Fibroblast of skin of left biceps (primary cell): ENCODE results near the gene SYTL2.

Source experiments
- DNase-seq, 2 experiments: peaks; one replicate each; pipeline ENCODE4 v3.0.0-alpha.2; 2013; ENCODE audit warnings: low read depth in 2 of 2

The SYTL2 gene

DNA sequence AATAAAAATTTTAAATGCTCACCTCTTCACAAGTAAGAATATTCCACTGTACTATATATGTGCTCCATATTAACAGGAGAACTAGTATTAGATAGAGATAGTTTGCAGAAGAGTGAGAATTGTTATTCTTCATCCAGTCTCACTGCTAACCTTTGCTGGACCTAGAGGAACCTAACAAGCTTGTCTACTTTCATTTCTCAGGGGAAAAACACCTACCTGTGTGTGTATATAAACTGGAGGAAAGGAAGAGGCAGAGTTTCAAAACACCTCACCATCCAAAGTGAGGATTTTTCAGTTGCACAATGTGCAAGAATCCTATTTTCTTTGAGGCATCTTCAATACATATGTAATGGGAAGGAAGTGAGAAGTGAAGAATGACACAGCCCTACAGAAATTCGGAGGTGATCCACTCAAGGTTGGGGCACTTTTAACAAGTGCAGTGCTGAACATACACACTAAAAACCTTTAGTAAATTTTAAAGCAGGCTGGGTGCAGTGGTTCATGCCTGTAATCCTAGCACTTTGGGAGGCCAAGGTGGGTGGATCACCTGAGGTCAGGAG is 52.4 kb downstream of the SYTL2 start:
- DNase-seq, result no peak

DNA sequence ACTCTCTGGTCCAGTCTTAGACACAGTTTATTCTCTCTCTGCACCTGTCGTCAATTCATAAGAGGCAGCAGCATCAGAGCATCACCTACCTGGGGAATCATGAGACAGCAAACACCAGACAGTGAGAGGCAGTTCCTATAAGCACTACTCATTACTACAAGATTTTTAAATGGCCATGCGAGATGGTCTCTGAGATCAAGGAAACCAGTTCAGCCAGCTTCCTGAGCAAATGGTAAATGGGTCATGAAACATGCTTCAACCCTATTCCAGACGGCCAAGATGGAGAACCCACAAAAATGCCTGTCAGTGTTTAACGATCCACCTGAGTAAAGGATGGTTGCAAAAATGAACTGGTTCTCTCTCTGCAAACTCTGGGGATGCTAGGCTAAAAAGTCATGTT is 52.9 kb downstream of the SYTL2 start:
- no peak for DNase-seq

DNA sequence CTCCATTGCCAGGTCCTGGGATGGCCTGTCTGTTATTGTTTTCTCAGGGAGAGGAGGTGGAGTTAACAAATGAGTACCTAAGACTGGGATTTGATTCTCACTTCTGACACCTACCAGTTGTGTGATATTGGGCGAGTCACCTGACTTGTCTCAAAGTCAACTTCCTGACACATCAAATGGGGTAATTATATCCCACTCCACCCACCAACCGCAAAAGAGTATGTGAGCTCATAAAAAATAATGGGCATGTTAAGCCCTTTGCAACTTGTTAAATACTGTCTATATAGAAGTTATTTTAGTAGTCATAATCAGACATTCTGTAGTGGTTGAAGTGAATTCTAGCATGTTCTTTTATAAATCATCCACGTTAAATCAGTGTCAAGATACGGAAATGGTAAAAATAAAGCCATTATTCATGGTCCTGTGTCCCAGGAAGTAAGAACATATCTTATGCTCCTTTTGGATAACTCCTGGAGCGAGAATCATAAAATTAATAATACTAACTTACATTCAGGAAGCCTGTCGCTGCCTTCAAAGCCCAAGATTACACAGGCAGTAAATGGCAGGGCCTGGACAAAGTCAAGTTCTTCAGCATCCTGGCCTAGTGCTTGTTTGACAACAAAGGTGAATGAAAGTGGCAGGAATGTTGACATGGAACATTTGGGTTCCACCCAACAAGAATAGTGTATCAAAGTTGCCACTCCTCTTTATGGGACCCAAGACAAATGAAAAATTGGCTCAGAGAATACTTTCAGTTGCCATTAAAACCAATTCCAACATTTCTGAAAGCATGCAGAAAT is 54.3 kb downstream of the SYTL2 start:
- no peak for DNase-seq

DNA sequence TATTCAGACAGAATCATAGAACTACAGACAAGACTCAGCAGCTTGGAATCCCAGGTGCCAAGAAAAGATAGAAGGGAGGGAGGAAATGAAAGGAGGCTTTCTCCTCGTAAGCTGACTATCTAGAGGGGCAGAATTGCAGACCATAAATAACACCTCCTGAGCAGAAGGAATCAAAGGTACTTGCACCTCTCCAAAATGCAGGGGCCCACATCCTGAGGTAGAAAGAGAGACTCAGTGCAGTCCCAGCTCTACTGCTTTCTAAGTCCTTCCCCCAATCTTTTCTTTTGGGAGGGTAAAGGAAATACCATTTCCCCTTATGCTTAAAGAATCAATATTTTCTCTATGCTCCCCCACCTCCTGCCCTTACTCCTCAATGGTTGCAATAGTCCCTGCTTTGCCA is 55.2 kb downstream of the SYTL2 start:
- no peak for DNase-seq

DNA sequence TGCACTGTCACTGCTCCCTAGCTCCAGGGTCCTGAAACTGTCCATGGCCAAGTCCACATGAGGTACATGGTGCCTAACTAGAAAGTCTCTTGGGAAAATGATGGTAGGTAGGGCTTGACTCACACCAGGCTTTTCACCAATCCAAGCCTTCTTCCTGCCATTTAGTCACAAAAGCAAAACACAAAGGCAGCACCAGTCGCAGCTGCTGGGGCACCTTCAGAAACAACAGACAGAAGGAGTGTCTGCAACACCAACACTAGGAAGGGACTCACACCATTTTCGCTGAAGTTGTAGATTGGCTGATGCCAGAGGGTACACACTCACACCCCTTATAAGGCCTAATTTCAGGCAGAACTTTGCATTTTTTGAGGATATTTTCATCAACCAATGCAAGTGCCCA is 55.7 kb downstream of the SYTL2 start:
- DNase-seq, result no peak

DNA sequence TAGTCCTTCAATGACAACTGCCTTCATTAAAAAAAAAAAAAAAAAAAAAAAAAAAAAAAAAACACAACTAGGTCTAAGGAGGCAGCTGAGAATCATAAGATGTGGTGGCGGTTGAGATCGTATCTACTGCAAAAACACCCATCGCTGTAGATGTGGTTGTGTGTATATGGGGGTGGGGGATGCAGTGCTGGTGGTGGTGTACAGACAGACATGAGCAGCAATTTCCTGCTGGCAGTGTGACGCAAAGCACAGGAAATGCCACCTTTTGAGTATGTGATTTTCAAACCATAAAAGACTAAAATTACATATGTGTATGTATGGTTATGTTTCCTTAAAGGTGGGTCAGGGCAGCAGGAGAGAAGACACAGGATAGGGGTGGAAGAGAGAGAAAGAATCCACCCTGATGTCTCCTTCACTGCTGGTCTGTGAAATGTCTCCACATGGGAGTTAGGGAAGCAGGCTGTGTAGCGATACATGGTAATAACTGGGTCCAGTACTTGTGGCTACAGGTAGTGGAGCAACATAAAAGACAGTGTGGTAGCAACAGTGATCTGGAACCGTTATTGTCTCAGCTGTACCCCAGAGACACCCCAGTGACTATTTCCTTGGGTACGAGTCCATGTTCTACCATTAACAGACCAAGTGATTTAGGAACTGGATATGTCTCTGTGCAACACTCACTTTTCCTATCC is 57.9 kb downstream of the SYTL2 start:
- no peak for DNase-seq

DNA sequence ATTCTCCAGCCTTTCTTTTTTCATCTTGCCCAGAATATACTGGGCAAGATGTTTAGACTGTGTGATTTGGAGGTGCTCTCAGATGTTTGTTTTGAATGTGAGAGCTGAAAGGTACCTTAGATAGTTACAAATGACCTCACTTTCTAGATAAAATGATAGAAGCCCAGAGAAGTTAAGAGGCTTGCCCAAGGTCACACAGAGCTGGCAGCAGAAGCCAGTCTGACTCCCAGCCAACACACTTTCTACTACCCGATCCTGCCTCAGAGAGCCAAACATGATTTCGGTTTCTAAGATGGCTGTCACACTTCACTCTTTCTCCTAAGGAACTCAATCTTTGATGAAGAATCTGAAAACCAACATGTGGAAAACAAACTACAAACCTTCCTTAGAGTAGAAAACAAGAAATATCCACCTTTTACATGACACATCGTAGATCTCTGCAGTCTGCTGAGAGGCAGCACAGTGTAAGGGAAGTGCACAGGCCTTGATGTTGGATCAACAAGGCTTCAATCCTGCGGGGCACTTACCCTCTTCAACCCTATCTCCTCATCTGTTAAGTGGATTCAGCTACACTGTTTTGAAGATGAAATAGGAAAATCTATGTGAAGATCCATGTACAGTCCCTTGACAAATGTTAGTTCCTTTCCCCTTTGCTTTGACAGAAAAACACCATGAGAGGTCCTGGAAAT is 58.6 kb downstream of the SYTL2 start:
- no peak for DNase-seq

DNA sequence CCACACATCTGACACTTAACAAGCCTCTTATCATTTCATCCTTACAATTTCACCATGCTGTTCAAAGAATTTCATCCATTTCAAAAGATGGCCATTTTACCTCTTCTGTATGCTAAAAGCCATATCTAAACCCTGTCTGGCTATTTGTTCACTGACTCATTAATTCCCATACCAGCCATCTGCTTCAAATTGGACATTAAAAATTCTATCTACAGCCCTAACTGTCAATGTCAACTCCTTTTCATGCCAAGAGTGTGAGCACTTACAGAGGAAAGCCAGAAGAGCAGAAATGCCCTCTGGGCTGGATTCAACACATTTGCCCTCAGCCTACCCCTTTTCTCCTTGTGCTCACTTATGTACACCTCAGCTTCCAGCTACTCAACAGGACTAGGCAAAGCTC is 59.2 kb downstream of the SYTL2 start:
- DNase-seq, result peak in 1 of 2 experiments; percentile 17

DNA sequence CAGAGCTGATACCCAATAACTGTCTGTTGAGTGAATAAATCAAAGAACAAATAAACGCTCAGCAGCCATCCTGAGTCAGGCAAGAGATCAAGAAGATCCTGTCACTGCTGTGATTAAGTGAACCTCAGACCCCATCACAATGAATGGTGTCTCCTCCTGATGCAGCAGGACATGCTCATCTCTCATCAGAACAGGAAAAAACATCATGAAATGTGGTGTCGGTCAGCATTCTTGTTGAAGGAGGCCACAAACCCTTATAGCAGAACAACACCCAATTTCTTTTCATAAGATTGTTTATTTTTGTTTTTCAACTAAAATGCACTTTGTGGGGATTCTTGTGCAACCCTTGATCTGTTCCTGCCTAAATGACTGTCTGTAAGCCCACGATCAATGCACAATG is 60.3 kb downstream of the SYTL2 start:
- DNase-seq, result no peak

DNA sequence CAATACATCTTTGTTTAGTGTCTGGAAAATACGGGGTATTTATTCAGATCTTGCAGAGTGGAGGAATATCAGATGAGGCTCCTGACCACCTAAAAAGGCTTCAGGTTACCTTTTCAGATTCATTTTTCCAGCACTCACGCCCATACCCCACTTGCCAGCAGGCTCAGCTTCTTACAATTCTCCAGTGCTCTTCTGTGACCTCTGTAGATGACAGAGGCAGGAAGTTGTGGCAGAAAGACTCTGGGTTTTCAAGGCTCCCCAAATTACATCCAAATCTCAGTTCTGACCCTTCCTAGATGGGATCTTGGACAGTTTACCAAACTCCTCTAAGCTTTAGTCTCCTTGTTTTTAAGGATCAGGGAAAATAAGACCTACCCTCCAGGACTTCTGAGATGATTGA is 61.1 kb downstream of the SYTL2 start:
- no peak for DNase-seq

DNA sequence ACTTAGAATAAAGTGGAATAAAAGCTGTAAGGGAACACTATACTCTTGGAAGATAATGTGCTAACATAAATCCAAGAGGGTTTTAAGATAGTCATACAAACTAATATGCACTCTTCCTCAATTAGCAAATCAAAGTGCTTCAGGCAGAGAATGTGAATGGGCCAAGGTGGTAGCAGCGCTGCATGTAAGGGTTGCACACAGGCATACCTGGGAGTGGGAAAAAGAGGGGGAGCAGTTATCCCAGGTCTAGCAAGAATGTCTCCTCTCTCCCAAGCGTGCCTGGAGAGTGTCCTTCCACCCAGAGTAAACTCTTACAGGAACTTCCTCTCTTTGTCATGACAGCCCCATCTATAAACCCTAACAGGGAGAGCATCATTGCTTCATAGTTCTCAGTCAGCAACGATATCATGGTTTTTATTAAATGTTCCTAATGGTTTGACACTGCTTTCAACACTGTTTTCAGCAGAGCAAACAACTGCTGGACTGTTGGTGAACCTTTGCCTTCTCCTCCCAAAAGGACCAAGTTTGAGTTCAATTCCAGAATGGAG is 61.6 kb downstream of the SYTL2 start:
- DNase-seq, result no peak

DNA sequence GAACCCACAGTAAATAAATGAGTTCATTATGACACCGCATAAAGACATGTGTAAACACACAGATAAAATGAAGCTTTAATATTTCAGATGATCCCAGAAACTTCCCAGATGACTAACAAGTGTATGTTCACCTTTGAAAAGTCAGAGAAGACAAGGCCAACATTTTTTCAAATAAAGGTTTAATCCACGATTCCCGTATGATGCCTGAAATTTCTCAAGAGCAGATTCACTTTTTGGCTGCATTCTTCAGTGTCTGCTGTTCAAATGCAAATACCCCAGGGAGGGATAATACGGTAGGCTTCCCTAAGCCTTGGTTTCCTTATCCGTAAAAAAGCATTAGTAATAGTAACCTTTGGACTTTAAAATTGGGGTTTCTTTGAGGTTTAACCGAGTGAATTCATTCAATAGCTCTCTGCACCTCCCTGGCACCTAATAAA is 62.5 kb downstream of the SYTL2 start:
- peak in 1 of 2 experiments; percentile 43 for DNase-seq

DNA sequence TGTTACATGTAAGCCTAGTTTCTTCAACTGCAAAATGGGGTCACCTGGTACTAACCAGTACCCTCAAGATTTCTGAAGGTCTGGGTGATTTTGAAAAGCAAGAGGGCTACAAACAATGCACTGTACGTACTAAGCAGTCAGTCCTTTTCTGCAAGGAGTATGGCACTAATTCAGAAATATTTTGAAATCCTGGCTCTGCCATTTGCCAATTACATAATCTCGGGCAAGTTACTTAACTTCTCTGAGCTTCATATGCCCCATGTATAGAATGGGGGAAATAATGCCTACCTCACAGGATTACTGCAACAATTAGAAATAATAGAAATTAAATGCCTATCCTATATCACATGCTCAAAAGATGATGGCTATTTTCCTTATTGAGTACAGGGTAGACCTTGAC is 64.3 kb downstream of the SYTL2 start:
- DNase-seq, result no peak

DNA sequence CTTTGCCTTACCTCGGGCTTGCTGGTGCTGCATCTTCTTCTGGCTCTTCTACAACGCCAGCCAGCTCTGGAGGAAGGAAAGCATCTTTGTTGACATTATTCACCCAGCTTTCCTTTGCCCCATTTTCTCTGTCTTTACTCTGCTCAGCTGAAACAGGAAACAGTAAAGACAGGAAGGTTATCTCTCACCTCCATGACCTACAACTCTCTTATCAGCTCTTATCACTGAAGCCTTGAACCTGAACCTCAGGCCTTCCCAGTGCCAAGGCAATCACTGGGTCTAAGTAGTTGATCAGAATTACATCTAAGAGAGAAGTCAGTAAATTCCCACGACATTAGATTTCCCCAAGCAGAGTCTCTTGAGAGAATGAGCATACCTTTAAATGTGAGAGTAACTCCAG is 65.3 kb downstream of the SYTL2 start:
- DNase-seq, result no peak

DNA sequence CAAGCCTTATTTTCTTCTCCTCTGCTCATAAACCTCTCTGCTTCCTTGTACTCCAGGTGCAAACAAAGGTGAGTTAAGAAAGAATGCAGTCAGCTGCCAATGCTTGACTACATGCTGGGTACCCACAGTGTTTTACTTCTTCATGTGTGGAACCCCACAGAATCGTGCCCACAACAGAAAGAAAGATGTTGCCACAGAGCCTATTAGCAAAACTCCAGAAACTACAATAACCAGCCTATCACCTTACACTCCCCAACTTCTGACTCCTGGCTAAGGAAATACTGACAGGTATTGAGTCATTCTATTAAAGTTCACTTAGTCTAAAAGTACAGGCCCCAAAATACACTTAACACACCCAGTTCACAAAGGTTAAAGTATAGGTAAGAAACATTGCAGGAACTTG is 68.1 kb downstream of the SYTL2 start:
- no peak for DNase-seq

DNA sequence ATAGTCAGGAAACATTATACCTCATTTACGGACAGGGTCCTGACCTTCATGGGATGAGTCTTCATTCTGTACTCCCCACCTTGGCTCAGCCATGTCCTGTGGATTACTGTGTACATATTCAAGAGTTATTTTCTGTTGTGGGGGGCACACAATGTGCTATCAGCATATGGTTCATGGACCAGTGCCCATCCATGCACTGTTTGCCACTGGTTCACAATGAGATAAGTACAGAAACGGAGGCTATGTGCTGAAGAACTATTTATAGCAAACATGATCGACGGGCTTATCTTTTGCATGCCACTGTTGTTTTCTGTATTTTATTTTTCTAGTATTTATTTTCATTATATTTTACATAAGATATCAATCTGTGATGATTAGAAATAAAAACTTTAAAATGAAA is 68.6 kb downstream of the SYTL2 start:
- DNase-seq, result no peak

DNA sequence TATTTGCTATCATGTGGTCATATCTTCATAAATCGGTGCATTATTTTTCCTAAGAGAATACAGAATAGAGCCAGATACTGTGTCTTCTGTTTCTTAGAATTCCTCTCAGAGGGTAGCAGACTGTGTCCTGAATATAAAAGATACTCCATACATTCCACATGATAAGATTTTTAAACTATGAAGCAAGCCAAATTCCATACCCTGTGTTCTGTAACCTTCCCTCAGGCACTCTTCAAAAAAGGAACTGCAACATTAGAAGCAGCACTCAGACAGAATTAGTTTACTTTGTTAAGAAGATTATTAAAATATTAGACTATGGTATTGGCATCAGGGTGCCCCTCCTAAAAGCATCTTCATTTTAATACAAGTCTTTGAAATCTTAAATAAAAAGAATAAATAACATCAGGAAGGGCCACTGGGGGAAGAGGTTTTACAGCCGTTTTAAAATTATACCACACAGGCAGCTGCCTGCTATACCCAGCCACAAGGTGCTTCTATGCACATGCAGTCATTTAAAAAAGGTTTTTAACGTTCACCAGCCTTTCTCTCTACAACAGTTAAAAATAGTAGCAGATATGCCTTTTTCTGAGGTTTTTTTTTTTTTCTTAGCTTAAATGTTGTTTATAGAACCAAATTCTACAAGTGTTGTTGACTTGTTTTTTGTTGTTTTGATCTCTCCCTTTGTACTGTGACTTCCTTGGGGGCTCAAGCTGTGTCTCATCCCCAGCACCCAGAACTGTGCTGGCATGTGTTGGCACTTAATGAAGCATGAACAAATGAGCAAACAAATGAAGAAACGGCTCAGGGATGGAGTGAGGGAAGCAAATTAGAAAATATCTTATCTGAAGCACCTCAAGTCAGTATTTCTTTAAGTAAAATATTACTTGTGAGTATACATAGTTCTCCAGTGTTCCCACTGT is 70.2 kb downstream of the SYTL2 start:
- DNase-seq, result no peak

DNA sequence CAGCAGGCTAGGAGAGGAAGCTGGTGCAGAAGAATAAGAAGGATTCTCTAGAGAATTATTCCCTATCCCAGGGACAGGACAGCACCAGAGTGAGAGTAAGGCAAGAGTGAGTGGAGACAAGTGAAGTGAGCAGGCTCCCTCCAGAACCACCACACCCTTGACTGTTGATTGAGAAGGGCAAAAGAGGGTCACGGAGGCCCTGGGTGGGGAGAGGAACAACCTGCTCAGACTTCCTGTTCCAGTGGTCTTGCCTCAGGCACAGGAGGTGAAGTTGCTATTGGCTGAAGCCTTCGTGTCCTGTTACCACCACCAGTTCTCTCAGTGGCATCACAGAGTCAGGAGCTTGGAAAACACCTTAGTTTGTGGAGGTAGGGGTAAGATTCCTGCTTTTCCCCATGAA is 73.2 kb downstream of the SYTL2 start:
- no peak for DNase-seq

DNA sequence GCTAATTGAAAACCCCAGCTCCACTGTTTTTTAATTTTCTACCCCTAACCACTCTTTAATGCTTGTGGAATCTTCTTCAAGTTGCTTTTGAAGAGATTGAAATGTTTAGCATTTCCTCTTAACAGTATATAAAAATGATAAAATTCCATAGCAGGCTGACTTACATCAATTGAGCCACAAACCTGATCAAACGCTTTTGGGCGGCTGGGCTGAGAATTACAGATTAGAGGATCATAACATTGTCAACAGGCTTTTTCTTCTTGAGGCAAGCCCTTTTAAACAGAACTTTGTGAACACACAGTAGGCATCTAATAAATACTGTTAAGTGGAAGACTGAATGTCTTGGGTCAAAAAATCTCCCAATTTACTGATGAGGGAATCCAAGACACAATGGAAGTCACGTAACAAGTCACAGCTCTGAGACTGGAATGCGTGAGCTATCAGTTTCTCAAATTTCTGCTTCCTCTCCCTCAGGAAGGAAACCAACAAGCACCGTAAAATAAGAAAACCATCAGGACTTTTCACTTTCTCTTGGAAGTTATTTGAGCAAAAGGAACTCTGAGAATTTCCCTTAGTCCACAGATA is 75.0 kb downstream of the SYTL2 start:
- DNase-seq, result no peak

DNA sequence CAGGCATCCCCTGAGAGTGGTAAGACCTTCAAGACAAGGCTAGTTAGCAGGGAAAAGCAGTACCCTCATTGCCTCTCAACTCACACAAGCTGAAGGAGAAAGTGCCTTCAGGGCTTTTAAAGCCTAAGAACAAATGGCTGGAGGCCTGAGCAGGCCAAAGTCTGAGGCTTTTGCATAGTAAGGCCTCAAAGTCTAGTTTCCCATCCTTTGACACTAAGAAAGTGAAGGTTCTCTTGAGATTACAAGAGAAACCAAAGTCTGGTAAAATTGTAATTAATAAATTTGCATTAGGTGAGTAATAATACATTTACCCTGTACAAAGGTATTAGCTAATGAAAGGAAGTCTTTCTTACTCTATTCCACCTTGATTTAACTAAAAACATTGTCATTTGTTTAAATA is 78.0 kb downstream of the SYTL2 start:
- DNase-seq, result no peak

DNA sequence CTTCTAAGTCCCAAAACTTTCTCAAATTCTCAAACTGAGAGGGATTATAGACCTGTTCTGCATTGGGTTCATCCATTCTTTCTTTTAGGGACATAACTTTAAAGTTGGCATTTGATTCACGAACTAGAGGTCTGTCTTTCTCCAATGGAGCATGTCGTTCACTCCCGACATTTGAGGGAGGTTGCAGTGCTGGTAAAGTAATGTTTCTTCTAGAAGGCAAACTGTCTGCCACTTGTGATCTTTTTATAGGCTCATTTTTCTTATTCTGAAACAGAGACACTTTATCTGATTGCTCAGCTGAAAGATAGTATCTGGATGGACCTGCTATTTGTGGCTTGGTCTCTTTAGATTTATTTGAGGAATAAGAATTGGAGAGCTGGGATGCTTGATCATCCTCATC is 84.6 kb downstream of the SYTL2 start:
- no peak for DNase-seq
